Measurements from ENCODE around the gene FTO.

Gene FTO

DNA sequence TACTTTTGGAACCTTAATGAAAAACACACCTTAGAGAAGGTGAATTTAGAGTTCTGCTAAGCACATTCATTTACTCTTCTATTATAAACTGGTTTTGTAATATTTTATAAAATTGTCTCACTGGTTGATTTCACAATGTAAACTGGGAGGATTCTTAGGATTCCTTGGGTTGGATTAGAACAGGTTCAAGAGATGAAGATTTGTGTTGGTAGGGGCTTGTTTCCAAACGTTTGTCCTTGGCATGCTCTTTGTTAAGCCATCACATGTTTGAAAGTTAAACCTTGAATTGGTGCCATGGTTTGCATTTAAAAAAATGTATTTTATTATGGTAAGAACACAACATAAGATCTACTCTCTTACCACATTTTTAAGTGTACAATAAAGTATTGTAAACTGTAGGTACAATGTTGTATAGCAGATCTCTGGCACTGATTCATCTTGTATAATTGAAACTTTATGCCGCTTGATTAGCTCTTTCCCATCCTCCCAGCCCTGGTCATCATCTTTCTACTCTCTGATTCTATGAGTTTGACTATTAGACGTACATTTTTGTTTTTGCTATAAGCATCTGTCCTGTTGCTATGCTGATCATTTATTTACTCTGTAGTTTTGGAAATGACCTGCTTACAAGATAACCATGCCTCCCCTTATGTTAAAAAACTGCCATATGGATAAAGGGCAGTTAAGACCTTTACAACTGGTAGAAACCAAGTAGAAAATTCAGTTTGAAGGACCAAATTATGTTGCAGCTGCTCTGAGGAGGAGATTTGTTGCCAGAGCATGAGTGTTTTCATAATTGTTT lies 9.6 kb downstream of the FTO start:
- H3K4me3 ChIP-seq (ENCODE audit: low read depth, low read length), result no peak overlapping the region
- H3K4me1 ChIP-seq, result peaks cover 6% of the 10 kb centered on the region; the same call in 1 of the 2 replicates
- no peaks in the 10 kb centered on the region for H3K27me3 ChIP-seq
- no peaks in the 10 kb centered on the region for H3K36me3 ChIP-seq
- H3K9me3 ChIP-seq, result no peaks in the 10 kb centered on the region
- DNase-seq, result no peak
- TF ChIP-seq, protein P1, sequence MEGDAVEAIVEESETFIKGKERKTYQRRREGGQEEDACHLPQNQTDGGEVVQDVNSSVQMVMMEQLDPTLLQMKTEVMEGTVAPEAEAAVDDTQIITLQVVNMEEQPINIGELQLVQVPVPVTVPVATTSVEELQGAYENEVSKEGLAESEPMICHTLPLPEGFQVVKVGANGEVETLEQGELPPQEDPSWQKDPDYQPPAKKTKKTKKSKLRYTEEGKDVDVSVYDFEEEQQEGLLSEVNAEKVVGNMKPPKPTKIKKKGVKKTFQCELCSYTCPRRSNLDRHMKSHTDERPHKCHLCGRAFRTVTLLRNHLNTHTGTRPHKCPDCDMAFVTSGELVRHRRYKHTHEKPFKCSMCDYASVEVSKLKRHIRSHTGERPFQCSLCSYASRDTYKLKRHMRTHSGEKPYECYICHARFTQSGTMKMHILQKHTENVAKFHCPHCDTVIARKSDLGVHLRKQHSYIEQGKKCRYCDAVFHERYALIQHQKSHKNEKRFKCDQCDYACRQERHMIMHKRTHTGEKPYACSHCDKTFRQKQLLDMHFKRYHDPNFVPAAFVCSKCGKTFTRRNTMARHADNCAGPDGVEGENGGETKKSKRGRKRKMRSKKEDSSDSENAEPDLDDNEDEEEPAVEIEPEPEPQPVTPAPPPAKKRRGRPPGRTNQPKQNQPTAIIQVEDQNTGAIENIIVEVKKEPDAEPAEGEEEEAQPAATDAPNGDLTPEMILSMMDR (IDR thresholded peaks at IDR 0.05; ENCODE audit: low read depth, low read length), result no peak

- DNase-seq, result no peak
- TF ChIP-seq, protein P1 (IDR thresholded peaks at IDR 0.05; ENCODE audit: low read depth, low read length), result no peak
These were observed 10.5 kb downstream of the FTO start for GRCh38 chr16:53714205-53715022.

GRCh38 chr16:53715023-53715384 lies 11.0 kb downstream of the FTO start:
- Histone ChIP-seq H3K4me1 (peaks cover 6% of the 10 kb centered on the region; the same call in 1 of the 2 replicates), H3K9me3 (no peaks in the 10 kb centered on the region), H3K27me3 (no peaks in the 10 kb centered on the region), H3K36me3 (no peaks in the 10 kb centered on the region), H3K4me3 (ENCODE audit: low read depth, low read length) (no peak overlapping the region)
- no peak for DNase-seq
- TF ChIP-seq, protein P1 (IDR thresholded peaks at IDR 0.05; ENCODE audit: low read depth, low read length), result no peak

More at GRCh38 chr16:53714205-53715022, 10.5 kb downstream of the FTO start:
- H3K4me1 ChIP-seq, result peaks cover 6% of the 10 kb centered on the region; the same call in 1 of the 2 replicates
- H3K4me3 ChIP-seq (ENCODE audit: low read depth, low read length), result no peak overlapping the region
- H3K36me3 ChIP-seq, result no peaks in the 10 kb centered on the region
- no peaks in the 10 kb centered on the region for H3K9me3 ChIP-seq
- no peaks in the 10 kb centered on the region for H3K27me3 ChIP-seq

- Histone ChIP-seq H3K4me1 (peaks cover 3% of the 10 kb centered on the region; the same call in 1 of the 2 replicates), H3K4me3 (ENCODE audit: low read depth, low read length) (no peak overlapping the region), H3K36me3 (no peaks in the 10 kb centered on the region), H3K27me3 (no peaks in the 10 kb centered on the region), H3K9me3 (no peaks in the 10 kb centered on the region)
- TF ChIP-seq, protein P1 (IDR thresholded peaks at IDR 0.05; ENCODE audit: low read depth, low read length), result no peak
- DNase-seq, result no peak
These were observed 13.6 kb downstream of the FTO start for GRCh38 chr16:53717577-53717976.

- Histone ChIP-seq H3K4me3 (ENCODE audit: low read depth, low read length) (no peak overlapping the region), H3K4me1 (no peaks in the 10 kb centered on the region; the same call in none of the 2 replicates), H3K9me3 (no peaks in the 10 kb centered on the region), H3K27me3 (no peaks in the 10 kb centered on the region), H3K36me3 (no peaks in the 10 kb centered on the region)
- TF ChIP-seq, protein P1 (IDR thresholded peaks at IDR 0.05; ENCODE audit: low read depth, low read length), result no peak
- DNase-seq, result no peak
These were observed 17.1 kb downstream of the FTO start for GRCh38 chr16:53721017-53721416.

All from BE2C (cell line).